RWPE1 (cell line): ENCODE data around the gene DNAI2.

Experiments
- CTCF ChIA-PET: fragments of 350-600 bp; sonication (Branson Sonifier 250); formaldehyde crosslinking; extraction: SDS; loops from one replicate; lab custom pipeline; 2021; lab: Yijun Ruan, JAX
- POLR2A ChIA-PET: fragments of 400-600 bp; formaldehyde crosslinking; extraction: SDS; loops from one replicate; lab custom pipeline; 2020; ENCODE audit warnings: antibody characterized with exemption; ENCODE audit not compliant: low non-redundant PET; lab: Yijun Ruan, JAX
- DNase-seq: peaks from one replicate; pipeline ENCODE4 v3.0.0; 2012; ENCODE audit warnings: low spot score
- H3K27ac ChIP-seq: fragments of 450-650 bp; 2 replicates; pipeline ENCODE4 v1.5.1; 2017
- TF ChIP-seq, protein P1 (sequence below): fragments of 450-650 bp; conservative IDR thresholded peaks from 2 replicates; pipeline ENCODE4 v1.5.1; 2017; ENCODE audit warnings: low read depth, mild to moderate bottlenecking

Gene DNAI2

DNA sequence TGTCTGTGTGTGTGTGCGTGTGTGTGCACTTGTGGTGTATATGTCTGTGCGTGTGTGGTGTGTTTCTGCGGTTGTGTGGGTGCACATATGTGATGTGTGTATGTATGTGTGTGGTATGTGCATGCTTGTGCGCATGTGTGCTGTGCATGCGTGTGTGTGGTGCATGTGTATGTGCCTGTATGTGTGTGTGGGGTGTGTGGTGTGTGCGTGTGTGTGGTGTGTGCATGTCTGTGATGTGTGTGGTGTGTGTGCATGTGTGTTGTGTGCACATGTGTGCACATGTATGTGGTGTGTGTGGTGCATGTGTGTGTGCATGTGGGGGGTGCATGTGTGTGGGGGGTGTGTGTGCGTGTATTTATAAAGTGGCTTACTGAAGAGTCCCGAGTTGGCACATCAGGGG, 23.0 kb upstream of the DNAI2 start:
- CTCF ChIA-PET, result interaction anchor here (0.6 to 0.7 kb wide), 2 partner anchors 10 to 77 kb away, joined by 3 to 6 read pairs; no protein-coding TSS in a partner anchor
- TF ChIP-seq, protein P1, sequence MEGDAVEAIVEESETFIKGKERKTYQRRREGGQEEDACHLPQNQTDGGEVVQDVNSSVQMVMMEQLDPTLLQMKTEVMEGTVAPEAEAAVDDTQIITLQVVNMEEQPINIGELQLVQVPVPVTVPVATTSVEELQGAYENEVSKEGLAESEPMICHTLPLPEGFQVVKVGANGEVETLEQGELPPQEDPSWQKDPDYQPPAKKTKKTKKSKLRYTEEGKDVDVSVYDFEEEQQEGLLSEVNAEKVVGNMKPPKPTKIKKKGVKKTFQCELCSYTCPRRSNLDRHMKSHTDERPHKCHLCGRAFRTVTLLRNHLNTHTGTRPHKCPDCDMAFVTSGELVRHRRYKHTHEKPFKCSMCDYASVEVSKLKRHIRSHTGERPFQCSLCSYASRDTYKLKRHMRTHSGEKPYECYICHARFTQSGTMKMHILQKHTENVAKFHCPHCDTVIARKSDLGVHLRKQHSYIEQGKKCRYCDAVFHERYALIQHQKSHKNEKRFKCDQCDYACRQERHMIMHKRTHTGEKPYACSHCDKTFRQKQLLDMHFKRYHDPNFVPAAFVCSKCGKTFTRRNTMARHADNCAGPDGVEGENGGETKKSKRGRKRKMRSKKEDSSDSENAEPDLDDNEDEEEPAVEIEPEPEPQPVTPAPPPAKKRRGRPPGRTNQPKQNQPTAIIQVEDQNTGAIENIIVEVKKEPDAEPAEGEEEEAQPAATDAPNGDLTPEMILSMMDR, result no peak
- DNase-seq, result no peak
- H3K27ac ChIP-seq, result no peak overlapping the region
- POLR2A ChIA-PET, result no interaction called here

DNA sequence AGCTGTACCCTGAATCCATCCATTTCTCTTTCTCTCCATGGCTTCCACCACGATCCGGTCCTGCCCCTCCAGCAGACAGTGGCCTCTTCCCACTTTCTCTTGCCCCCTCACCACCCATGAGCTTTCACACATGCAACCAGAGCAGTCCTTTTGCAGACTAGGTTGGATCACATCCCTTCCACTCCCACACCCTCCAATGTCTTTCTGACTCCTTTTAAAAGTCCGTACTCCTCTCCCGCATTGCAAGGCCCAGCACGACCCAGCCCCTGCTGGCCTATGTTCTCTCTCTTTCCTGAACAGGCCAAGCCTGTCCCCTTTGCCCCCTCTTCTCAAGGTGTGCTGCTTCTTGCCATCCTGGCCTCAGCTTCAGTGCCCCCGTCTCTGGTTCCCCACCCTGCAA, 22.5 kb upstream of the DNAI2 start:
- ChIA-PET CTCF (interaction anchor here (0.6 to 0.7 kb wide), 2 partner anchors 10 to 77 kb away, joined by 3 to 6 read pairs; no protein-coding TSS in a partner anchor), POLR2A (no interaction called here)
- TF ChIP-seq, protein P1, result no peak

GRCh38 chr17:74252211-74252610, 21.8 kb upstream of the DNAI2 start:
- ChIA-PET CTCF (interaction anchor here (0.6 kb wide), 1 partner anchor 21 kb away, joined by 4 read pairs; no protein-coding TSS in a partner anchor), POLR2A (no interaction called here)
- no peak for DNase-seq
- TF ChIP-seq, protein P1, result no peak
- no peak overlapping the region for H3K27ac ChIP-seq

More for the DNA sequence above, 22.5 kb upstream of the DNAI2 start:
- no peak overlapping the region for H3K27ac ChIP-seq
- no peak for DNase-seq

DNA sequence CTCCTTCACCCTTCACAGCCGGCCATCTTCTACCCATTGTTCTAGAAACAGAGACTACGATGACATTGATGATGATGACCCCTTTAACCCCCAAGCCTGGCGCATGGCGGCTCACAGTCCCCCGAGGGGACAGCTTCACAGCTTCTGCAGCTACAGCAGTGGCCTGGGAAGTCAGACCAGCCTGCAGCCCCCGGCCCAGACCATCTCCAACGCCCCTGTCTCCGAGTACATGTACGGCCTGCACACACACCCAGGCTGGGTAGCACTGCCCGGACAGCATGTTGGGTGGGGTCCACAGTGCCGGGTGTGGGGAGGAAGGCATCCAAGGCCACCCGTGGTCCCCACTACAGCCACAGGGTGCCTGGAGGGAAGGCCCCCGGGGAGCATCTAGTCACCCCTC, 21.0 kb upstream of the DNAI2 start:
- DNase-seq, result no peak
- ChIA-PET CTCF (no interaction called here), POLR2A (no interaction called here)
- H3K27ac ChIP-seq, result no peak overlapping the region
- TF ChIP-seq, protein P1, result no peak

DNA sequence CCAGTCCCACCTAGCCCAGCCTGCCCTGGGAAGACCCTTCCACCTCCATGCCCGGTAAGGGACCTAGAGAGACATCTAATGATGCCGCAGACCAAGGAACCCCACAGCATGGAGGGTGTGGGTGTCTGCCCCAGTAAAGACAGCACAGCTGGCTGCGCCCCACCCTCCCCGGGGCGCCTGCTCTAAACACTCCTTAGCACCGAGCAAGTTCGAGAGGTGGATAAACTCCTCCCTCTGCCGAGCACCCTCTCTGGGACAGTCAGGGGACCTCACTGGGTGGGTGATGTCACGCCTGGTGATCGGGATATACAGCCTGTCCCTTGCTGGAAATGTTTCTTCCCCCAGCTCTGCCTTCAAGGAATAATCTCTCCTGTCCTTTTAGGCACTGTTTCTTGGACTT, 16.7 kb upstream of the DNAI2 start:
- DNase-seq, result no peak
- TF ChIP-seq, protein P1, result no peak
- POLR2A ChIA-PET, result no interaction called here
- H3K27ac ChIP-seq, result no peak overlapping the region
- CTCF ChIA-PET, result interaction anchor here (0.6 kb wide), 1 partner anchor 18 kb away, joined by 3 read pairs; no protein-coding TSS in a partner anchor

DNA sequence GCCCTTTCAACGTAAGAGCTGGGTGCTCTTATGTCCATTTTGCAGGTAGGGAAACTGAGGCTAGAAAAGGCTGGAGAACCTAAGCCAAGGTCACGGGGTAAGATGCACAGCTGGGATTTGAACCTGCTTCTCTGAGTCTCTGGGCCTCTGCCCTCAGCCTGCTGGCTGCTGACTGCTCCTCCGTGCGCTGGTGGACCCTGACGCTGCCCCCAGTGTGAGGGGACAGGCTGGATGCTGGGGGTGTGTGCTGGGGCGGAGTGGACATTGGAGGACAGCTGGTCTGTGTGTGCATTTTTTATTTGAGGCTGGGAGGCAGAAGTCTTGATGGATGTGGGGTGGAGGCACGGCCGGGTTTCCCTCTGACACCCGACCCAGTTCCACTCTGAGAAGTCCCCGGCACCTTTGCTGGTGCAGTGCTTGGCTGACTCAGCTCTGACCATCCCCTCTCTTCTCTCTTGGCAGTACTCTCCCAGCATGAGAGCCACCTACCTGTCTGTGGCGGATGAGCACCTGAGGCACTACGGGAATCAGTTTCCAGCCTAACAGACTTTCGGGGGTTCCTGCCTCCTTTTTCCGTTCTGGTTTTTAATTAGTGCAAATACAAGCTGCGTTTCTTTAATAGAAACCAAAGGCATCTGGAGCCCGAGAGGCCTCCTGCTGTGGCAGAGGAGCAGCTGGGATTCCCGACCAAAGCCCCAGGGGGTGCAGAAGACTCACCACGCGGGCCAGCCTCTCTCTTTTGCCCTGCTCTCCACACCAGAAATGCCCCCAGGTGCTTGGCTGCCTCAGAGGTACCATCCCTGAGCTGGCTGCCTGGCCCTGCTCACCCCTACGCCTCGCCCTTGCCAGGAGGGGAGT, 14.1 kb upstream of the DNAI2 start:
- TF ChIP-seq, protein P1, result no peak
- ChIA-PET CTCF (no interaction called here), POLR2A (no interaction called here)
- no peak overlapping the region for H3K27ac ChIP-seq
- DNase-seq, result peak; percentile 64
